ENCODE data around the gene GLI1. TPM values are rescaled to one million over a fixed set of nuclear protein-coding genes. Genes with fewer than 3 reads are reported as not detected.
A peak's percentile ranks its signal among the peaks of the same experiment; 100 is the strongest.

GLI1 gene
- total and polyA plus RNA-seq, 2 of the 13 experiments (the other 11 are each of a cell fraction or from before 2014, with no cell fraction given), result 0.09 to 0.20 TPM

DNA sequence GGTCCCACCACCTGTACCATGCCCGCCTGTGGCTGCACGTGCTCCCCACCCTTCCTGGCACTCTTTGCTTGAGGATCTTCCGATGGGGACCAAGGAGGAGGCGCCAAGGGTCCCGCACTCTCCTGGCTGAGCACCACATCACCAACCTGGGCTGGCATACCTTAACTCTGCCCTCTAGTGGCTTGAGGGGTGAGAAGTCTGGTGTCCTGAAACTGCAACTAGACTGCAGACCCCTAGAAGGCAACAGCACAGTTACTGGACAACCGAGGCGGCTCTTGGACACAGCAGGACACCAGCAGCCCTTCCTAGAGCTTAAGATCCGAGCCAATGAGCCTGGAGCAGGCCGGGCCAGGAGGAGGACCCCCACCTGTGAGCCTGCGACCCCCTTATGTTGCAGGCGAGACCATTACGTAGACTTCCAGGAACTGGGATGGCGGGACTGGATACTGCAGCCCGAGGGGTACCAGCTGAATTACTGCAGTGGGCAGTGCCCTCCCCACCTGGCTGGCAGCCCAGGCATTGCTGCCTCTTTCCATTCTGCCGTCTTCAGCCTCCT is 3.4 kb upstream of the GLI1 start (continued):
- TF ChIP-seq, protein P1, sequence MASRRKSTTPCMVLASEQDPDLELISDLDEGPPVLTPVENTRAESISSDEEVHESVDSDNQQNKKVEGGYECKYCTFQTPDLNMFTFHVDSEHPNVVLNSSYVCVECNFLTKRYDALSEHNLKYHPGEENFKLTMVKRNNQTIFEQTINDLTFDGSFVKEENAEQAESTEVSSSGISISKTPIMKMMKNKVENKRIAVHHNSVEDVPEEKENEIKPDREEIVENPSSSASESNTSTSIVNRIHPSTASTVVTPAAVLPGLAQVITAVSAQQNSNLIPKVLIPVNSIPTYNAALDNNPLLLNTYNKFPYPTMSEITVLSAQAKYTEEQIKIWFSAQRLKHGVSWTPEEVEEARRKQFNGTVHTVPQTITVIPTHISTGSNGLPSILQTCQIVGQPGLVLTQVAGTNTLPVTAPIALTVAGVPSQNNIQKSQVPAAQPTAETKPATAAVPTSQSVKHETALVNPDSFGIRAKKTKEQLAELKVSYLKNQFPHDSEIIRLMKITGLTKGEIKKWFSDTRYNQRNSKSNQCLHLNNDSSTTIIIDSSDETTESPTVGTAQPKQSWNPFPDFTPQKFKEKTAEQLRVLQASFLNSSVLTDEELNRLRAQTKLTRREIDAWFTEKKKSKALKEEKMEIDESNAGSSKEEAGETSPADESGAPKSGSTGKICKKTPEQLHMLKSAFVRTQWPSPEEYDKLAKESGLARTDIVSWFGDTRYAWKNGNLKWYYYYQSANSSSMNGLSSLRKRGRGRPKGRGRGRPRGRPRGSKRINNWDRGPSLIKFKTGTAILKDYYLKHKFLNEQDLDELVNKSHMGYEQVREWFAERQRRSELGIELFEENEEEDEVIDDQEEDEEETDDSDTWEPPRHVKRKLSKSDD (CRISPR knock-in tag; IDR thresholded peaks at IDR 0.05; ENCODE audit: low read depth), result no peak
- TF ChIP-seq HDAC1 (CRISPR knock-in tag; IDR thresholded peaks at IDR 0.05) (peak; percentile 11; the same call in 1 of the 2 replicates), ZNF652 (CRISPR knock-in tag; IDR thresholded peaks at IDR 0.05; ENCODE audit: borderline replicate concordance, low read depth) (no peak), KMT2A (CRISPR knock-in tag; IDR thresholded peaks at IDR 0.05) (0 out of 2 replicates have a peak, but pooled peaks have one; percentile 9), REPIN1 (CRISPR knock-in tag; IDR thresholded peaks at IDR 0.05; ENCODE audit: borderline replicate concordance, low read depth) (0 out of 2 replicates have a peak, but pooled peaks have one; percentile 35), ZNF614 (CRISPR knock-in tag; IDR thresholded peaks at IDR 0.05; ENCODE audit: borderline replicate concordance) (peak; percentile 64; the same call in 1 of the 2 replicates), ZNF441 (CRISPR knock-in tag; IDR thresholded peaks at IDR 0.05; ENCODE audit: borderline replicate concordance) (0 out of 2 replicates have a peak, but pooled peaks have one; percentile 31), TBX2 (CRISPR knock-in tag; IDR thresholded peaks at IDR 0.05; ENCODE audit: borderline replicate concordance) (0 out of 2 replicates have a peak, but pooled peaks have one; percentile 20), TCF12 (IDR thresholded peaks at IDR 0.05) (no peak), TCF12 (CRISPR knock-in tag; IDR thresholded peaks at IDR 0.05) (0 out of 2 replicates have a peak, but pooled peaks have one; percentile 51), NCOR1 (IDR thresholded peaks at IDR 0.05; ENCODE audit: borderline replicate concordance, low read length) (no peak), ZSCAN30 (CRISPR knock-in tag; IDR thresholded peaks at IDR 0.05) (no peak), HNRNPL (IDR thresholded peaks at IDR 0.05; ENCODE audit: low read depth, low read length) (0 out of 2 replicates have a peak, but pooled peaks have one; percentile 72), NFKBIZ (CRISPR knock-in tag; IDR thresholded peaks at IDR 0.05) (no peak)
- TF ChIP-seq, protein P2, sequence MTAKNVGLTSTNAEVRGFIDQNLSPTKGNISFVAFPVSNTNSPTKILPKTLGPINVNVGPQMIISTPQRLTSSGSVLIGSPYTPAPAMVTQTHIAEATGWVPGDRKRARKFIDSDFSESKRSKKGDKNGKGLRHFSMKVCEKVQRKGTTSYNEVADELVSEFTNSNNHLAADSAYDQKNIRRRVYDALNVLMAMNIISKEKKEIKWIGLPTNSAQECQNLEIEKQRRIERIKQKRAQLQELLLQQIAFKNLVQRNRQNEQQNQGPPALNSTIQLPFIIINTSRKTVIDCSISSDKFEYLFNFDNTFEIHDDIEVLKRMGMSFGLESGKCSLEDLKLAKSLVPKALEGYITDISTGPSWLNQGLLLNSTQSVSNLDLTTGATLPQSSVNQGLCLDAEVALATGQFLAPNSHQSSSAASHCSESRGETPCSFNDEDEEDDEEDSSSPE (CRISPR knock-in tag; IDR thresholded peaks at IDR 0.05), result 0 out of 2 replicates have a peak, but pooled peaks have one; percentile 35
- TF ChIP-seq, protein P3, sequence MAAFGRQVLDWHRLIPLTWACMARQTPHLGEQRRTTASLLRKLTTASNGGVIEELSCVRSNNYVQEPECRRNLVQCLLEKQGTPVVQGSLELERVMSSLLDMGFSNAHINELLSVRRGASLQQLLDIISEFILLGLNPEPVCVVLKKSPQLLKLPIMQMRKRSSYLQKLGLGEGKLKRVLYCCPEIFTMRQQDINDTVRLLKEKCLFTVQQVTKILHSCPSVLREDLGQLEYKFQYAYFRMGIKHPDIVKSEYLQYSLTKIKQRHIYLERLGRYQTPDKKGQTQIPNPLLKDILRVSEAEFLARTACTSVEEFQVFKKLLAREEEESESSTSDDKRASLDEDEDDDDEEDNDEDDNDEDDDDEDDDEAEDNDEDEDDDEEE (CRISPR knock-in tag; IDR thresholded peaks at IDR 0.05), result no peak
- TF ChIP-seq, protein P4, sequence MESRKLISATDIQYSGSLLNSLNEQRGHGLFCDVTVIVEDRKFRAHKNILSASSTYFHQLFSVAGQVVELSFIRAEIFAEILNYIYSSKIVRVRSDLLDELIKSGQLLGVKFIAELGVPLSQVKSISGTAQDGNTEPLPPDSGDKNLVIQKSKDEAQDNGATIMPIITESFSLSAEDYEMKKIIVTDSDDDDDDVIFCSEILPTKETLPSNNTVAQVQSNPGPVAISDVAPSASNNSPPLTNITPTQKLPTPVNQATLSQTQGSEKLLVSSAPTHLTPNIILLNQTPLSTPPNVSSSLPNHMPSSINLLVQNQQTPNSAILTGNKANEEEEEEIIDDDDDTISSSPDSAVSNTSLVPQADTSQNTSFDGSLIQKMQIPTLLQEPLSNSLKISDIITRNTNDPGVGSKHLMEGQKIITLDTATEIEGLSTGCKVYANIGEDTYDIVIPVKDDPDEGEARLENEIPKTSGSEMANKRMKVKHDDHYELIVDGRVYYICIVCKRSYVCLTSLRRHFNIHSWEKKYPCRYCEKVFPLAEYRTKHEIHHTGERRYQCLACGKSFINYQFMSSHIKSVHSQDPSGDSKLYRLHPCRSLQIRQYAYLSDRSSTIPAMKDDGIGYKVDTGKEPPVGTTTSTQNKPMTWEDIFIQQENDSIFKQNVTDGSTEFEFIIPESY (CRISPR knock-in tag; IDR thresholded peaks at IDR 0.05), result 0 out of 2 replicates have a peak, but pooled peaks have one; percentile 16
- TF ChIP-seq, protein P5, sequence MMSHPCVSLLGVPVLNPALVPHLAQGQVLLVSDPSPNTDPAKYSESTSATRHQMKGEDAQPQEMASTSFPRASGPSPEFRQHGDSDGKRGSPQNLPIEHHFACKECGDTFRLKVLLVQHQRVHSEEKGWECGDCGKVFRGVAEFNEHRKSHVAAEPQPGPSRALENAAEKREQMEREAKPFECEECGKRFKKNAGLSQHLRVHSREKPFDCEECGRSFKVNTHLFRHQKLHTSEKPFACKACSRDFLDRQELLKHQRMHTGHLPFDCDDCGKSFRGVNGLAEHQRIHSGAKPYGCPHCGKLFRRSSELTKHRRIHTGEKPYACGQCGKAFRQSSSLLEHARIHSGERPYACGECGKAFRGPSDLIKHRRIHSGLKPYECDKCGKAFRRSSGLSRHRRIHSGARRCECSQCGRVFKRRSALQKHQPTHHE (CRISPR knock-in tag; IDR thresholded peaks at IDR 0.05; ENCODE audit: borderline replicate concordance), result 0 out of 2 replicates have a peak, but pooled peaks have one; percentile 49
- TF ChIP-seq, protein P6, sequence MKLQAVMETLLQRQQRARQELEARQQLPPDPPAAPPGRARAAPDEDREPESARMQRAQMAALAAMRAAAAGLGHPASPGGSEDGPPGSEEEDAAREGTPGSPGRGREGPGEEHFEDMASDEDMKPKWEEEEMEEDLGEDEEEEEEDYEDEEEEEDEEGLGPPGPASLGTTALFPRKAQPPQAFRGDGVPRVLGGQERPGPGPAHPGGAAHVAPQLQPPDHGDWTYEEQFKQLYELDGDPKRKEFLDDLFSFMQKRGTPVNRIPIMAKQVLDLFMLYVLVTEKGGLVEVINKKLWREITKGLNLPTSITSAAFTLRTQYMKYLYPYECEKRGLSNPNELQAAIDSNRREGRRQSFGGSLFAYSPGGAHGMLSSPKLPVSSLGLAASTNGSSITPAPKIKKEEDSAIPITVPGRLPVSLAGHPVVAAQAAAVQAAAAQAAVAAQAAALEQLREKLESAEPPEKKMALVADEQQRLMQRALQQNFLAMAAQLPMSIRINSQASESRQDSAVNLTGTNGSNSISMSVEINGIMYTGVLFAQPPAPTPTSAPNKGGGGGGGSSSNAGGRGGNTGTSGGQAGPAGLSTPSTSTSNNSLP (IDR thresholded peaks at IDR 0.05; ENCODE audit: low read depth, low read length), result no peak

Measured in HepG2 (cell line).